GM23338 (cell line): ENCODE results near the gene SERPINH1. TPM values are rescaled to one million over a fixed set of nuclear protein-coding genes. Genes with fewer than 3 reads are reported as not detected.

Experiments
- ATAC-seq: fragments of 200-7000 bp; cut with Tn5 transposase; 3 replicates; pipeline ENCODE4 v1.9.1; 2020
- DNase-seq: peaks from one replicate; pipeline ENCODE4 v3.0.0-alpha.2; 2015; ENCODE audit warnings: low spot score
- H2AFZ ChIP-seq: fragments of 200-600 bp; sonication (generic); 2 replicates; pipeline ENCODE4 v1.8.0; 2016; ENCODE audit warnings: antibody characterized with exemption, mild to moderate bottlenecking, moderate library complexity
- H3F3A ChIP-seq: fragments of 200-600 bp; sonication (generic); replicated peaks from 2 replicates; pipeline ENCODE4 v1.8.0; 2017; ENCODE audit warnings: antibody characterized with exemption, mixed run types, low read depth
- H3K27ac ChIP-seq: fragments of 200-600 bp; sonication (generic); 2 replicates; pipeline ENCODE4 v1.6.1; 2016; ENCODE audit warnings: low read depth
- H3K27me3 ChIP-seq: fragments of 200-600 bp; sonication (generic); 2 replicates; pipeline ENCODE4 v1.8.0; 2016; ENCODE audit warnings: mild to moderate bottlenecking, mixed run types, moderate library complexity; ENCODE audit not compliant: insufficient read depth
- H3K36me3 ChIP-seq: fragments of 200-600 bp; sonication (generic); 2 replicates; pipeline ENCODE4 v1.8.0; 2016; ENCODE audit warnings: mild to moderate bottlenecking; ENCODE audit not compliant: insufficient read depth
- H3K4me1 ChIP-seq: fragments of 200-600 bp; sonication (generic); 2 replicates; pipeline ENCODE4 v1.8.0; 2016; ENCODE audit warnings: mild to moderate bottlenecking, moderate library complexity; ENCODE audit not compliant: insufficient read depth
- H3K4me2 ChIP-seq: fragments of 200-600 bp; sonication (generic); 2 replicates; pipeline ENCODE4 v1.7.1; 2017; ENCODE audit warnings: mixed run types
- H3K4me3 ChIP-seq: fragments of 200-600 bp; sonication (generic); 2 replicates; pipeline ENCODE4 v1.6.1; 2016; ENCODE audit warnings: mixed run types
- H3K79me2 ChIP-seq: fragments of 200-600 bp; sonication (generic); replicated peaks from 2 replicates; pipeline ENCODE4 v1.8.0; 2017; ENCODE audit warnings: mild to moderate bottlenecking; ENCODE audit not compliant: insufficient read depth
- H3K9me2 ChIP-seq: fragments of 200-600 bp; sonication (generic); 2 replicates; pipeline ENCODE4 v1.8.0; 2017; ENCODE audit not compliant: insufficient read depth
- H4K20me1 ChIP-seq: fragments of 200-600 bp; sonication (generic); replicated peaks from 2 replicates; pipeline ENCODE4 v1.8.0; 2017; ENCODE audit warnings: mild to moderate bottlenecking; ENCODE audit not compliant: insufficient read depth
- H3K27ac Mint-ChIP-seq: 2 replicates; pipeline ENCODE4 v1.8.0; 2020; ENCODE audit warnings: inconsistent platforms, mild to moderate bottlenecking, moderate library complexity, mixed read lengths
- H3K27me3 Mint-ChIP-seq: 3 replicates; pipeline ENCODE4 v1.8.0; 2022; ENCODE audit warnings: low read depth, mild to moderate bottlenecking, moderate library complexity, mixed read lengths, inconsistent platforms; ENCODE audit not compliant: insufficient read depth, poor library complexity
- H3K36me3 Mint-ChIP-seq: 3 replicates; pipeline ENCODE4 v1.8.0; 2021; ENCODE audit warnings: low read depth, mild to moderate bottlenecking, inconsistent platforms, moderate library complexity, mixed read lengths
- H3K4me1 Mint-ChIP-seq: 3 replicates; pipeline ENCODE4 v1.8.0; 2020; ENCODE audit warnings: mild to moderate bottlenecking, inconsistent platforms, mixed read lengths
- H3K4me3 Mint-ChIP-seq: 3 replicates; pipeline ENCODE4 v1.8.0; 2021; ENCODE audit warnings: moderate library complexity, mild to moderate bottlenecking, inconsistent platforms, mixed read lengths
- H3K9me3 Mint-ChIP-seq: 3 replicates; pipeline ENCODE4 v1.8.0; 2020; ENCODE audit warnings: moderate library complexity, mild to moderate bottlenecking, inconsistent platforms, mixed read lengths
- CREB1 ChIP-seq: fragments of 250-450 bp; sonication (Bioruptor Pico); IDR thresholded peaks from 2 replicates; pipeline ENCODE4 v1.5.0; 2020; ENCODE audit warnings: low read depth, mild to moderate bottlenecking, moderate library complexity
- EZH2 ChIP-seq: fragments of 200-600 bp; sonication (generic); IDR thresholded peaks from one replicate; pipeline ENCODE4 v1.8.0; 2017; ENCODE audit warnings: antibody characterized with exemption, mild to moderate bottlenecking, low read depth; ENCODE audit not compliant: unreplicated experiment
- EZH2phosphoT487 ChIP-seq: fragments of 200-600 bp; sonication (generic); IDR thresholded peaks from one replicate; pipeline ENCODE4 v1.8.1; 2018; ENCODE audit warnings: antibody characterized with exemption; ENCODE audit not compliant: unreplicated experiment
- JUNB ChIP-seq: IDR thresholded peaks from one replicate; pipeline ENCODE4 v1.6.1; 2016; ENCODE audit warnings: antibody characterized with exemption; ENCODE audit not compliant: unreplicated experiment
- NANOG ChIP-seq: IDR thresholded peaks from 2 replicates; pipeline ENCODE4 v1.6.1; 2016; ENCODE audit warnings: antibody characterized with exemption, borderline replicate concordance
- POLR2AphosphoS5 ChIP-seq: IDR thresholded peaks from 2 replicates; pipeline ENCODE4 v1.6.1; 2016; ENCODE audit warnings: antibody characterized with exemption, low read depth
- STAT1 ChIP-seq: IDR thresholded peaks from one replicate; pipeline ENCODE4 v1.6.1; 2016; ENCODE audit warnings: antibody characterized with exemption; ENCODE audit not compliant: unreplicated experiment
- ZNF331 ChIP-seq: fragments of 250-450 bp; sonication (Bioruptor Pico); IDR thresholded peaks from 2 replicates; pipeline ENCODE4 v1.5.0; 2020; ENCODE audit warnings: low read depth, mild to moderate bottlenecking, moderate library complexity
- polyA plus RNA-seq: library from polyadenylated mRNA; unstranded; fragments of >200 nt; fragmentation: Nextera tagmentation; extraction: Ambion mirVana; gene quantifications from 2 replicates; pipeline ENCODE4 v1.2.1, GENCODE V29; 2016
- total RNA-seq: library from RNA; depleted of rRNA; stranded (reverse); fragments of >200 nt; shearing (Covaris generic); gene quantifications from 2 replicates; pipeline ENCODE4 v1.2.3, GENCODE V29; 2014
- TF ChIP-seq, protein P1 (sequence below): IDR thresholded peaks from 2 replicates; pipeline ENCODE4 v1.6.1; 2016; ENCODE audit warnings: antibody characterized with exemption
- TF ChIP-seq, protein P2 (sequence below): fragments of 250-450 bp; sonication (Bioruptor Pico); IDR thresholded peaks from 2 replicates; pipeline ENCODE4 v1.5.0; 2020; ENCODE audit warnings: mild to moderate bottlenecking, moderate library complexity
- TF ChIP-seq, protein P3 (sequence below): IDR thresholded peaks from one replicate; pipeline ENCODE4 v1.6.1; 2018; ENCODE audit warnings: antibody characterized with exemption; ENCODE audit not compliant: unreplicated experiment

The SERPINH1 gene
- total and polyA plus RNA-seq, 2 experiments from 2014 or later = 238 to 1,217 TPM

DNA sequence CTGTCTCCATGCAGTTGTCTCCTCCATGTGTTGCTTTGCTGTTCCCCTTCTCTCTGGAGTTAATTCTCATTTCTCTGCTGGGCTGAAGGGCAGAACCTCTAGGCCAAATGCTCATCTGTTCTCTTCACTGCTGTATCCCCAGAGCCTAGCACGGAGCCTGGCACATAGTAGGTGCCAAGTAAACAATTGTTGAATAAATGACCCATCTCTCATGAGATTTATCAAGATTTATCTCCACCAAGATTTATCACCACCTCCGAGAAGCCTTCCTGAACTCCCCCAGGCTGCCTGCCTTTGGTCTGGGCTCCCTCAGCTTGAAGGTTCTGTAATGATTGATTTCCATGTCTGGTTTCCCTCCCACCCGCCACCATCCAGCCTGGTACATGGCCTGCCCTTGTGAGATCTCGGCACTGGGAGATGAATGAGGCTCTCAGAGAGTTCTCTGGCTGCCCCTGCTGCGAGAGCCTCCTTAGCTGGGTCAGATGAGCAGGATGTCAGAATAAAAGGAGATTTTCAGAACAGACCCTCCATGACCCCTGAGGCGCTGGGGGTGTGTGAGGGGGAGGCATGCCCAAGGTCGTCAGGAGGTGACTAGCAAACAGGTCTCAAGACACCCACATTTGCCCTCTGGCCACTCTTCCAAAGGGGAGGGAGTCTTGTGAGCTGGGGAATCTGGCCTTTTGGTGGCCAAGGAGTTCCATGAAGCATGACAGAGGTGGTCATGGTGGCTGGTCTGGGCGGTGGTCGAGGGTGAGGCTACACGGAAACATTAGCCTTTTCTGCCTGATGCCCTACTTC lies 33.9 kb upstream of the SERPINH1 start (continued):
- TF ChIP-seq, protein P1, sequence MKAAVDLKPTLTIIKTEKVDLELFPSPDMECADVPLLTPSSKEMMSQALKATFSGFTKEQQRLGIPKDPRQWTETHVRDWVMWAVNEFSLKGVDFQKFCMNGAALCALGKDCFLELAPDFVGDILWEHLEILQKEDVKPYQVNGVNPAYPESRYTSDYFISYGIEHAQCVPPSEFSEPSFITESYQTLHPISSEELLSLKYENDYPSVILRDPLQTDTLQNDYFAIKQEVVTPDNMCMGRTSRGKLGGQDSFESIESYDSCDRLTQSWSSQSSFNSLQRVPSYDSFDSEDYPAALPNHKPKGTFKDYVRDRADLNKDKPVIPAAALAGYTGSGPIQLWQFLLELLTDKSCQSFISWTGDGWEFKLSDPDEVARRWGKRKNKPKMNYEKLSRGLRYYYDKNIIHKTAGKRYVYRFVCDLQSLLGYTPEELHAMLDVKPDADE = no peak
- TF ChIP-seq EZH2 = no peak

DNA sequence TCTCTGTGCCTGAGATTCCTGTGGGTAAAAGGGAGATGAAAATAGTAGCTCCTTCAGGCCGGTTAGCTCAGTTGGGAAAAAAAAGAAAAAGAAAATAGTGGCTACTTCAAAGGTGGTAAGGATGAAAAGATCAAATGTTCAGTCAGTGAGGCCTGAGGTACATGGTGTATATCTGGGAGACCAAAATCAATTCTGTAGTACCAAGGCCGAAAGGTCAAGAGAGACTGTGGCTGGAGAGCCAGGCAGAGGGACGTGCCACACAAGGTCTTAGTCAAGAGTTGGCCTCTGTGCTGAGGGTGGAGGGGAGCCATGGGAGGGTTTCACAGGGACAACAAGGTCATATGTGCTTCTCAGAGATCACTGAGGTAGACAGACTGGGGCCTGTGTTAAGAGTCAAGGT lies 31.5 kb upstream of the SERPINH1 start:
- Histone ChIP-seq H3K27me3 (peaks cover 9% of the 10 kb centered on the region; the same call in 1 of the 2 replicates), H3K9me2 (no peaks in the 10 kb centered on the region), H2AFZ (no peak overlapping the region), H3K4me3 (no peak overlapping the region), H3F3A (no peaks in the 10 kb centered on the region), H3K4me1 (peaks cover 4% of the 10 kb centered on the region; the same call in 1 of the 2 replicates), H3K79me2 (no peaks in the 10 kb centered on the region; the same call in 1 of the 2 replicates), H3K27ac (no peak overlapping the region), H4K20me1 (no peaks in the 10 kb centered on the region), H3K36me3 (no peaks in the 10 kb centered on the region), H3K4me2 (no peak overlapping the region)
- ATAC-seq (no peak), DNase-seq (no peak)
- no peaks in the 10 kb centered on the region for H3K9me3 Mint-ChIP-seq
- H3K27ac Mint-ChIP-seq = no peak overlapping the region
- H3K36me3 Mint-ChIP-seq = no peaks in the 10 kb centered on the region
- peaks cover 20% of the 10 kb centered on the region for H3K4me1 Mint-ChIP-seq
- H3K4me3 Mint-ChIP-seq = no peak overlapping the region; the same call in 2 of the 3 replicates
- H3K27me3 Mint-ChIP-seq = peaks cover 26% of the 10 kb centered on the region
- TF ChIP-seq STAT1 (no peak), JUNB (no peak), NANOG (no peak), EZH2phosphoT487 (no peak), EZH2 (no peak), CREB1 (CRISPR knock-in tag) (no peak), POLR2AphosphoS5 (no peak), ZNF331 (no peak)
- TF ChIP-seq, protein P2, sequence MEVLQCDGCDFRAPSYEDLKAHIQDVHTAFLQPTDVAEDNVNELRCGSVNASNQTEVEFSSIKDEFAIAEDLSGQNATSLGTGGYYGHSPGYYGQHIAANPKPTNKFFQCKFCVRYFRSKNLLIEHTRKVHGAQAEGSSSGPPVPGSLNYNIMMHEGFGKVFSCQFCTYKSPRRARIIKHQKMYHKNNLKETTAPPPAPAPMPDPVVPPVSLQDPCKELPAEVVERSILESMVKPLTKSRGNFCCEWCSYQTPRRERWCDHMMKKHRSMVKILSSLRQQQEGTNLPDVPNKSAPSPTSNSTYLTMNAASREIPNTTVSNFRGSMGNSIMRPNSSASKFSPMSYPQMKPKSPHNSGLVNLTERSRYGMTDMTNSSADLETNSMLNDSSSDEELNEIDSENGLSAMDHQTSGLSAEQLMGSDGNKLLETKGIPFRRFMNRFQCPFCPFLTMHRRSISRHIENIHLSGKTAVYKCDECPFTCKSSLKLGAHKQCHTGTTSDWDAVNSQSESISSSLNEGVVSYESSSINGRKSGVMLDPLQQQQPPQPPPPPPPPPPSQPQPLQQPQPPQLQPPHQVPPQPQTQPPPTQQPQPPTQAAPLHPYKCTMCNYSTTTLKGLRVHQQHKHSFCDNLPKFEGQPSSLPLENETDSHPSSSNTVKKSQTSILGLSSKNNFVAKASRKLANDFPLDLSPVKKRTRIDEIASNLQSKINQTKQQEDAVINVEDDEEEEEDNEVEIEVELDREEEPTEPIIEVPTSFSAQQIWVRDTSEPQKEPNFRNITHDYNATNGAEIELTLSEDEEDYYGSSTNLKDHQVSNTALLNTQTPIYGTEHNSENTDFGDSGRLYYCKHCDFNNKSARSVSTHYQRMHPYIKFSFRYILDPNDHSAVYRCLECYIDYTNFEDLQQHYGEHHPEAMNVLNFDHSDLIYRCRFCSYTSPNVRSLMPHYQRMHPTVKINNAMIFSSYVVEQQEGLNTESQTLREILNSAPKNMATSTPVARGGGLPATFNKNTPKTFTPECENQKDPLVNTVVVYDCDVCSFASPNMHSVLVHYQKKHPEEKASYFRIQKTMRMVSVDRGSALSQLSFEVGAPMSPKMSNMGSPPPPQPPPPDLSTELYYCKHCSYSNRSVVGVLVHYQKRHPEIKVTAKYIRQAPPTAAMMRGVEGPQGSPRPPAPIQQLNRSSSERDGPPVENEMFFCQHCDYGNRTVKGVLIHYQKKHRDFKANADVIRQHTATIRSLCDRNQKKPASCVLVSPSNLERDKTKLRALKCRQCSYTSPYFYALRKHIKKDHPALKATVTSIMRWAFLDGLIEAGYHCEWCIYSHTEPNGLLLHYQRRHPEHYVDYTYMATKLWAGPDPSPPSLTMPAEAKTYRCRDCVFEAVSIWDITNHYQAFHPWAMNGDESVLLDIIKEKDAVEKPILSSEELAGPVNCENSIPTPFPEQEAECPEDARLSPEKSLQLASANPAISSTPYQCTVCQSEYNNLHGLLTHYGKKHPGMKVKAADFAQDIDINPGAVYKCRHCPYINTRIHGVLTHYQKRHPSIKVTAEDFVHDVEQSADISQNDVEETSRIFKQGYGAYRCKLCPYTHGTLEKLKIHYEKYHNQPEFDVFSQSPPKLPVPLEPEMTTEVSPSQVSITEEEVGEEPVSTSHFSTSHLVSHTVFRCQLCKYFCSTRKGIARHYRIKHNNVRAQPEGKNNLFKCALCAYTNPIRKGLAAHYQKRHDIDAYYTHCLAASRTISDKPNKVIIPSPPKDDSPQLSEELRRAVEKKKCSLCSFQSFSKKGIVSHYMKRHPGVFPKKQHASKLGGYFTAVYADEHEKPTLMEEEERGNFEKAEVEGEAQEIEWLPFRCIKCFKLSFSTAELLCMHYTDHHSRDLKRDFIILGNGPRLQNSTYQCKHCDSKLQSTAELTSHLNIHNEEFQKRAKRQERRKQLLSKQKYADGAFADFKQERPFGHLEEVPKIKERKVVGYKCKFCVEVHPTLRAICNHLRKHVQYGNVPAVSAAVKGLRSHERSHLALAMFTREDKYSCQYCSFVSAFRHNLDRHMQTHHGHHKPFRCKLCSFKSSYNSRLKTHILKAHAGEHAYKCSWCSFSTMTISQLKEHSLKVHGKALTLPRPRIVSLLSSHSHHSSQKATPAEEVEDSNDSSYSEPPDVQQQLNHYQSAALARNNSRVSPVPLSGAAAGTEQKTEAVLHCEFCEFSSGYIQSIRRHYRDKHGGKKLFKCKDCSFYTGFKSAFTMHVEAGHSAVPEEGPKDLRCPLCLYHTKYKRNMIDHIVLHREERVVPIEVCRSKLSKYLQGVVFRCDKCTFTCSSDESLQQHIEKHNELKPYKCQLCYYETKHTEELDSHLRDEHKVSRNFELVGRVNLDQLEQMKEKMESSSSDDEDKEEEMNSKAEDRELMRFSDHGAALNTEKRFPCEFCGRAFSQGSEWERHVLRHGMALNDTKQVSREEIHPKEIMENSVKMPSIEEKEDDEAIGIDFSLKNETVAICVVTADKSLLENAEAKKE = no peak
- TF ChIP-seq, protein P1 = no peak
- TF ChIP-seq, protein P3, sequence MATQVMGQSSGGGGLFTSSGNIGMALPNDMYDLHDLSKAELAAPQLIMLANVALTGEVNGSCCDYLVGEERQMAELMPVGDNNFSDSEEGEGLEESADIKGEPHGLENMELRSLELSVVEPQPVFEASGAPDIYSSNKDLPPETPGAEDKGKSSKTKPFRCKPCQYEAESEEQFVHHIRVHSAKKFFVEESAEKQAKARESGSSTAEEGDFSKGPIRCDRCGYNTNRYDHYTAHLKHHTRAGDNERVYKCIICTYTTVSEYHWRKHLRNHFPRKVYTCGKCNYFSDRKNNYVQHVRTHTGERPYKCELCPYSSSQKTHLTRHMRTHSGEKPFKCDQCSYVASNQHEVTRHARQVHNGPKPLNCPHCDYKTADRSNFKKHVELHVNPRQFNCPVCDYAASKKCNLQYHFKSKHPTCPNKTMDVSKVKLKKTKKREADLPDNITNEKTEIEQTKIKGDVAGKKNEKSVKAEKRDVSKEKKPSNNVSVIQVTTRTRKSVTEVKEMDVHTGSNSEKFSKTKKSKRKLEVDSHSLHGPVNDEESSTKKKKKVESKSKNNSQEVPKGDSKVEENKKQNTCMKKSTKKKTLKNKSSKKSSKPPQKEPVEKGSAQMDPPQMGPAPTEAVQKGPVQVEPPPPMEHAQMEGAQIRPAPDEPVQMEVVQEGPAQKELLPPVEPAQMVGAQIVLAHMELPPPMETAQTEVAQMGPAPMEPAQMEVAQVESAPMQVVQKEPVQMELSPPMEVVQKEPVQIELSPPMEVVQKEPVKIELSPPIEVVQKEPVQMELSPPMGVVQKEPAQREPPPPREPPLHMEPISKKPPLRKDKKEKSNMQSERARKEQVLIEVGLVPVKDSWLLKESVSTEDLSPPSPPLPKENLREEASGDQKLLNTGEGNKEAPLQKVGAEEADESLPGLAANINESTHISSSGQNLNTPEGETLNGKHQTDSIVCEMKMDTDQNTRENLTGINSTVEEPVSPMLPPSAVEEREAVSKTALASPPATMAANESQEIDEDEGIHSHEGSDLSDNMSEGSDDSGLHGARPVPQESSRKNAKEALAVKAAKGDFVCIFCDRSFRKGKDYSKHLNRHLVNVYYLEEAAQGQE = no peak
